HG02885 (cell line): ENCODE measurements around the gene CYP4Z1.
"Not testable (repeated sequence)": the region's sequence is repeated elsewhere in the genome, so short reads cannot be mapped to it uniquely, and the experiment has no call there.

Experiments
- ATAC-seq: cut with Tn5 transposase; IDR thresholded peaks from one replicate; pipeline ENCODE4 v1.9.1; 2021; ENCODE audit warnings: mild to moderate bottlenecking; ENCODE audit not compliant: unreplicated experiment, poor library complexity

CYP4Z1 gene, protein sequence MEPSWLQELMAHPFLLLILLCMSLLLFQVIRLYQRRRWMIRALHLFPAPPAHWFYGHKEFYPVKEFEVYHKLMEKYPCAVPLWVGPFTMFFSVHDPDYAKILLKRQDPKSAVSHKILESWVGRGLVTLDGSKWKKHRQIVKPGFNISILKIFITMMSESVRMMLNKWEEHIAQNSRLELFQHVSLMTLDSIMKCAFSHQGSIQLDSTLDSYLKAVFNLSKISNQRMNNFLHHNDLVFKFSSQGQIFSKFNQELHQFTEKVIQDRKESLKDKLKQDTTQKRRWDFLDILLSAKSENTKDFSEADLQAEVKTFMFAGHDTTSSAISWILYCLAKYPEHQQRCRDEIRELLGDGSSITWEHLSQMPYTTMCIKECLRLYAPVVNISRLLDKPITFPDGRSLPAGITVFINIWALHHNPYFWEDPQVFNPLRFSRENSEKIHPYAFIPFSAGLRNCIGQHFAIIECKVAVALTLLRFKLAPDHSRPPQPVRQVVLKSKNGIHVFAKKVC

DNA sequence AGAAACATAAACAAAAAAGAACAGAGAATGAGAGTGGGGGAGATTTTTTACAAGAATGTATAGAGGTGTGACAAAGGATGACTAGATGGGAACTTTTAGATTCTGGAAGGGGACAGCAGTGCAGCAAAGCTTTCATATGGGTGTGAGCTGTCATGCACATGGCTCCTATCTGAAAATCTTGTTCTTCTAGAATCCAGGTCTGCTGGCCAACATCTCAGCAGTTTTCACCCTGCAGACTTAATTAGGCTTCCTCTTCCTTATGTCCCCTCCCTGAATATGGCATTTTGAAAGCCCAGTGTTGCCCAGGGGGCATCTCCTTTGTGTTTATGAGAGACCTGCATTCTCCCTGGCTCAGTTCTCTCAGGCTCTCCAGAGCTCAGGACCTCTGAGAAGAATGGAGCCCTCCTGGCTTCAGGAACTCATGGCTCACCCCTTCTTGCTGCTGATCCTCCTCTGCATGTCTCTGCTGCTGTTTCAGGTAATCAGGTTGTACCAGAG, at the start of gene CYP4Z1:
Gene CYP4Z1 (plus strand): TSS at position 135 of the 498 bp plus-strand sequence. CDS start 260 bp downstream, at position 395.
- no peak for ATAC-seq

GRCh38 chr1:47021070-47021469, 46.0 kb upstream of the CYP4Z1 start:
- no peak for ATAC-seq

- ATAC-seq, result no peak
Observed at GRCh38 chr1:47023268-47024140, 43.5 kb upstream of the CYP4Z1 start, which contains the start of gene CYP4X1. Gene CYP4X1, plus strand, starts transcription at chr1:47023669. Its CDS starts 149 bp downstream, at chr1:47023818.

- no peak for ATAC-seq
Observed at GRCh38 chr1:47024141-47024801, 42.8 kb upstream of the CYP4Z1 start.

GRCh38 chr1:47030170-47030805, 36.7 kb upstream of the CYP4Z1 start:
- ATAC-seq, result no peak

- no peak for ATAC-seq
Observed at GRCh38 chr1:47031059-47031458, 36.0 kb upstream of the CYP4Z1 start.

- no peak for ATAC-seq
Observed at GRCh38 chr1:47031585-47031984, 35.4 kb upstream of the CYP4Z1 start.

- ATAC-seq, result no peak
Observed at GRCh38 chr1:47036764-47037163, 30.3 kb upstream of the CYP4Z1 start.

GRCh38 chr1:47059376-47059775, 7.7 kb upstream of the CYP4Z1 start:
- no peak for ATAC-seq

- ATAC-seq, result not testable (repeated sequence)
Observed at GRCh38 chr1:47069080-47069479, 2.0 kb downstream of the CYP4Z1 start.

DNA sequence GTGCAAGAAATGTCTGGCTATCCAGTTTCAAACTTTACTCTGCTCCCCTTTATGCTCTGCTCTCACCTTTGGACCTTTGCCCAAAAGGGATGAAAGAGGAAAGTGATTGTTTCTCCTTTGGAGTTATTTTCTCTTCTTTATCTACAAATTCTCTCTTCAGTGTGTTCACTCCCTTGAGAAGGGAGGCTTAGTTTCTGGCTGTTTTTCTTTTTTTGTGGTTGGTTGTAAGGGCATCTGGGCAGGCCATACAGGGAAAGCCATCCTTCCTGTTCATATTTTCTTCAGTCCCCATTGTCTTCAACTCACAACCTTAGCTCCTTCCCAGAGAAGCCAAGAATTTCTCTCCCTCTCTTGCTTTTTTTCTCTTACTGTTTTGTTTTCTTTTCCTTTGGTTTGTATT, 2.5 kb downstream of the CYP4Z1 start:
- ATAC-seq, result not testable (repeated sequence)

GRCh38 chr1:47089356-47089755, 22.3 kb downstream of the CYP4Z1 start:
- not testable (repeated sequence) for ATAC-seq

DNA sequence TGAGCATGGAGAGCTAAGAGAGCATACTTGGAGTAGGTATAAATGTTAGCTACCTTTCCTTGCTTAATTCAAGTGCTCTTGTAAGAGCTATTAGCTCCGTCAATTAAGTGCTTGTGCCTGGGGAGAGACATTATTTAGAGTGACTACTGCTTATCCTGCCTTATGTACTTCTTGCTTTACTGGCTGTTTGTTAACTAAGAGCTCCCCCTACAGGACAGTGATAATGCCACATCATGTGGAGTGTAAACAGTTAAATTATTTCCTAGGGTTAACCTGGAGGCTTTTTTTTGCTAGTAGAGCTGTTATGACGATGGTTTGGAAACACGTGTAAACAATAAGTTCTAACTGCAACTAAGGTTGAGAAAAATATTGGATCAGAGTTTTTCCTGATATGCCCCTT, 24.4 kb downstream of the CYP4Z1 start:
- not testable (repeated sequence) for ATAC-seq

GRCh38 chr1:47104816-47105215, 37.8 kb downstream of the CYP4Z1 start:
- no peak for ATAC-seq

DNA sequence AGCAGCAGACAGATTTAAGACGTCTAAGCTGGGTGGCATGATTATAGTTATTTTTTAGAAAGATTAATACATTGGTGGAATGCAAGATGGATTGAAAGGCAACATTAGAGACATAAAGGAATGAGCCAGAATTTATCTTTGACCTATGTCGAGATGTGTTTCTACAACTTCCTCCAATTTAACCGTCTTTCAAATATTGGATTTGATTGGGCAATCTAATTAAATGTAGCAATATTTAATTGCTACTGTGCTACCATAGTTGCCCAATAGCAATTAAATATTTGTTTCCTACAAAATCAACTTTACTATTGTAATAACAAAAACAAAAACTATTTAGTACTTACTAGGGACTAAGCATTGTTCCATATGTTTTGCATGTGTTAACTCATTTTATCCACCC, 39.8 kb downstream of the CYP4Z1 start:
- ATAC-seq, result no peak

DNA sequence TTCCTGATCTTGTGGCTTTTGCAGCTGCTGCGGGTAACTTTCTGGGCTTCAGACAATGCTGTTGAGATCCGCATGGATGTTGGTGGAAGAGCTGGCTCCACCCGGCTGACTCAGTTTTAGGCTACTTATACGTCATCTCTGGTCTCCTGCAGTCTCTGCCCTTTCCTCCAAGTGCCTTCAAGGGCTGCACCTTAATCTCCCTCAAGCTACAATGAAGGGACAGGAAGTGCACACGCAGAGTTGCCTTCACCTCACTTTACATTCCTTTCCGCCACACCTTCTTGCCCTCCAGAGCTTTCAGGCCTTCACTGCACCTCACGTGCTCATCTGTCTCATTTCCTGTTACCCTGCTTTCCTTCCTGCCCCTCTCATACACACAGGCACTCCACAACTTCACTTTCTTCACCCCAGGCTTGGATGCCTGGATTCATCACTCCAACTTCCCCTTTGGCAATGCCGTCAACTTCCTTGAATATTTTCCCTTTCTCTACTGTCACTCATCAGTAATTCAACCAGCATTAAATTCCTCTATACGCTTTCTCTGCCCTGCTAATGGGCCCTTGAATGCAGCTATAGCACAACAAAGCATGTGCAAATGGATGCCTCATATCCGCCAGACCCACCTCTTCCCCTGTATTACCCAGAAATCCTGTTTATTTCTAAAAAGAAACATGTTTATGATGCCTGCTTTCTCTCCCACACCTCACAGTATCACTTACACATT, 41.0 kb downstream of the CYP4Z1 start:
- not testable (repeated sequence) for ATAC-seq

DNA sequence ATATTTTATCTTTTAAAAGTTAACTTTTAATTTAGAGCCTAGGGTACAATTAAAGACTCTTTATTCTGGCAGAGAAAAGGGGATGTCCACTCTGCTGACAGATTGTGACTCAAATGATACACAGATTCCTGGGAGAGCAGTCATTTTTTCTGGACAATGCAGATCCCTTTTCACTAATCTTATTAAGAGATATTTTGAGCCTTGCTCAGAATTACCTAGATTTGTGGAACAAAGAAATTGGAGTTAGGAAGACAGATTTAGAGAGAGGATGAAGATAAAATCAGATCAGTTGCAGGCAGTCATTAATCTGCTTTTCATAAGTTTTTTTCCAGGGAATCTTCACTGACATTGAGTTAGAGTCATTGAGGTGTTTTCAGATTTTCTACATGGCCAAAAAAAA, 42.5 kb downstream of the CYP4Z1 start:
- ATAC-seq, result not testable (repeated sequence)

- ATAC-seq, result no peak
Observed at GRCh38 chr1:47113178-47113577, 46.1 kb downstream of the CYP4Z1 start.

GRCh38 chr1:47121039-47121438, 54.0 kb downstream of the CYP4Z1 start:
- ATAC-seq, result not testable (repeated sequence)
